Stimulated activated CD8-positive, alpha-beta memory T cell treated with anti-CD3 and anti-CD28 coated beads, Interleukin-15, amount 100 ng/mL, for 48 hours (primary cell): ENCODE measurements around the gene ATE1.

Experiments
- DNase-seq, 2 donors: peaks; one replicate each; pipeline ENCODE4 v3.0.0-alpha.2; 2020; ENCODE audit warnings: low read depth in 2 of 2

ATE1 gene

DNA sequence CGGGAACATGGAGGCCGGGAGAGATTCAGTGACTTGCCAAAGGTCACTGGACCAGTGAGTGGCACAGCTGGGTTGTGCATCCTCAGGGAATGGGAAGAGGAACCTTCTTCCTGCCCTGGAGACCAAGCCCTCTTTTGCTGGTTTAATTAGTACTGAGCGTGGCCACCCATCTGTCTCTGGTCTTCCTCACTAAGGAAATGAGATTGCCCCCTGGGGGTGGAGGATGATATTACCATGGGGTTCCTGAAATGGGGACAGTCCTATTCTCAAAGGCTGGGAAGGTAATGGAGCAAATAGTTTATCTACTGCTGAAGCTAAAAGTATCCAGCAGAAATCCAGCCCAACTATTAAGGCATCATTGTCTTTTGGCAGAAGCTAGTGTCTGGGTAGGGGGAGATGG lies 231.0 kb downstream of the ATE1 start:
- no peak for DNase-seq

GRCh38 chr10:121695731-121696464 lies 231.9 kb downstream of the ATE1 start:
- DNase-seq = no peak

DNA sequence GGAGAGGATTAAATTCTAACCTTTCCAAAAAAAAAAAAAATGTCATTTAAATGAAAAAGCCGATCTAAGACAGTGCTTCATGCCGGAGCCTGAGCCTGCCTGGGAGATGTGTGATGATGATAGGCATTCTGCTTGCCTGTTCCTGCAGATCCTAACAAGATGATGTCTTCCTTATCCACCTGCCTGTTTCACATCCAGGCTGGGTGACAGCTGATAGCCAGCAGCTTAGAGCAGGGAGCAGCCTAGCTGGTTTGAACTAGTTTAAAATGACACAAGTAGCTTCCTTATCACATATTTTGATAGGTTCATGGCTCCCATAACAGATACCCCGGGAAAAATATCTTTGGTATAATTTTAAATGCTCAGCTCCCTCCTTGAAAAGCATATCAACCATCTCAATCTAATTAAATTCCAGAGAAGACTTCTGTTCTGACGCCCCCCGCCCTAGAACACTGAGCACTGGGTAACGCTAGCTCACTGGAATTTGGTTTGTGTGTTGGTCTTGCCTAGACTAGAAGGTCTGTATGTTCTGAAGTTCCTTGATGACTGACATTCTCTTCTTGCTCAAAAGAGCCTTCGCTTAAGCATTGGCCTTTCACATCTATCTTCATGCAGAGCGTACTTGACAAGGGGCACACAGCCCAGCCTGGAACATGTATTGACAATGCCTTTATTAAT lies 232.7 kb downstream of the ATE1 start:
- no peak for DNase-seq

DNA sequence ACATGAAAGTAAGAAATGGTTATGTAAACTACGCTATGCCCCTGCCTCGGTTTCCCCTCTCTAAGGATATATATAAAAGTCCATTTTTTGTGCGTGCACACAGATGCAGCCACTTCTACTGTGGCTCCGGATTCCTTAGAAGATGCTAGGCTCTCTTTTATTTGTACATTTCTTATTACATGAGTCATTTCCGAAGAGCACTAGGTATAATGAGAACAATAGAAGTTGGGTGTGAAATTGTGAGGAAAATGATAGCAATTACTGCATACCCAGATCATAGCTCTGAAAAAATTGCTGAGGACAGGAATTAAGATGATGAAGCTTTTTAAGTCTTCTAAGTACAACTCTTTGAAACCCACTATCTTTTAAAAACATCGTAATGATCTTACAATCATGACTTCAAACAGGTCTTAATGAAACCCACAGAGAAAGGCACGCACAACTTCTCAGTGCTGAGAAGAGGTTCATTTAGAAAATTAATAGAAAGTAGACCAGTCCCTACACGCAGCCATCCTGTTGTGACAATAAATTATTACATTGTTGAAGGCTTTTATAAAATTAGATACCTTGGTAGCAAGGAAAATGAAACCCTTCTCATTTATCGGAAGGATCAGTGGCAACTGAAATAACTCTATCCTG lies 233.4 kb downstream of the ATE1 start:
- DNase-seq = no peak

DNA sequence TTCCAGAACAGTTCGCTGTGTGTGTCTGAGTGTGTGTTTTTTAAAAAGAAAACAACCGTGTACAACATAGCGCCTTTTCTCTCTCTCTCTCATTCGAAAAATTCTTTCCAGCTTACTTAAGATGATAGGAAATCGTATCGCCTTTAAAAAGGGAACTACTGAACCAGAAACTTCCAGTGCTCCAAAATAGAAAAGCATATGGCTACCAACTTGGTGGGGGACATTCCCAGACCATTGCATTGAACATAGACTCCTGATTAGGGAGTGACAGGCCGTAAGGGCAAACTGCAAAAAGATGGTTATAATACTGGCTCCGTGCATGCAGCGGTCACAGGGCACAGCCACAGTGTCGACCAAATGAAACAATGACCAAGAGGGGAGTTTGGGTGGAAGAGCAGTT lies 235.2 kb downstream of the ATE1 start:
- DNase-seq = no peak

DNA sequence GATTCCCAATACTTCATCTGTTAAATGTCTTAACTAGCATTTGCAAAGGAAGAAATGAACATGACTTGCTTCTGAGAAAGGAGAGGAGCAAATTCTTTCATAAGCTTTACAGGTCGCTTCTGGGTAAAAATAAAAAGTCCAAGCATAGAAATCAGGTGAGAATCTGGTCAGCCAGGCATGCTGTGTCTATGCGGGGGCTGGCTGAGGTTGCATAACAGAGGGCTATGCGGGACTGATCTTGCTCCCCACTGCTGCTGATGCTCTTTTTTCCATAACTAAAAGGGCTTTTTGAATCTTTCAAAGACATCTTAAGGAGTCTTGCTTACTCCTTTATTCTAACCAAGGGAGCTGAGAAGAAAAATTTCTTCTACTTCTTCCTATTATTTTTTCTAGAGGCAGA lies 236.9 kb downstream of the ATE1 start:
- DNase-seq = no peak
